ENCODE measurements around the gene TWF1.

Gene TWF1

GRCh38 chr12:43805860-43806736 lies at the start of gene TWF1:
Gene TWF1, minus strand, starts transcription at chr12:43806317. Its CDS starts 72 bp downstream, at chr12:43806245.
- peak; percentile 96 for DNase-seq (ENCODE audit: low read depth, low spot score)

- no peak for DNase-seq (ENCODE audit: low read depth, low spot score)
Measured at GRCh38 chr12:43852744-43853143, 46.6 kb upstream of the TWF1 start.

GRCh38 chr12:43848786-43849185 lies 42.7 kb upstream of the TWF1 start:
- DNase-seq (ENCODE audit: low read depth, low spot score), result no peak

GRCh38 chr12:43848226-43848507 lies 42.0 kb upstream of the TWF1 start:
- no peak for DNase-seq (ENCODE audit: low read depth, low spot score)

GRCh38 chr12:43847425-43848225 lies 41.5 kb upstream of the TWF1 start:
- DNase-seq (ENCODE audit: low read depth, low spot score), result peak; percentile 80

GRCh38 chr12:43842259-43842658 lies 36.1 kb upstream of the TWF1 start:
- DNase-seq (ENCODE audit: low read depth, low spot score), result peak; percentile 16

- no peak for DNase-seq (ENCODE audit: low read depth, low spot score)
Measured at GRCh38 chr12:43841253-43841652, 35.1 kb upstream of the TWF1 start.

- DNase-seq (ENCODE audit: low read depth, low spot score), result no peak
Measured at GRCh38 chr12:43840338-43840737, 34.2 kb upstream of the TWF1 start.

GRCh38 chr12:43836475-43836989 lies 30.4 kb upstream of the TWF1 start:
- DNase-seq (ENCODE audit: low read depth, low spot score), result peak; percentile 32

GRCh38 chr12:43835656-43836474 lies 29.7 kb upstream of the TWF1 start, which contains the start of gene TMEM117:
Gene TMEM117, plus strand, starts transcription at chr12:43836081.
- peak; percentile 78 for DNase-seq (ENCODE audit: low read depth, low spot score)

- DNase-seq (ENCODE audit: low read depth, low spot score), result no peak
Measured at GRCh38 chr12:43835264-43835655, 29.1 kb upstream of the TWF1 start.

- DNase-seq (ENCODE audit: low read depth, low spot score), result no peak
Measured at GRCh38 chr12:43832463-43833168, 26.5 kb upstream of the TWF1 start.

GRCh38 chr12:43827093-43827492 lies 21.0 kb upstream of the TWF1 start:
- no peak for DNase-seq (ENCODE audit: low read depth, low spot score)

- DNase-seq (ENCODE audit: low read depth, low spot score), result peak; percentile 27
Measured at GRCh38 chr12:43826681-43827080, 20.6 kb upstream of the TWF1 start.

GRCh38 chr12:43824207-43824775 lies 18.2 kb upstream of the TWF1 start:
- no peak for DNase-seq (ENCODE audit: low read depth, low spot score)

GRCh38 chr12:43816168-43816567 lies 10.1 kb upstream of the TWF1 start:
- no peak for DNase-seq (ENCODE audit: low read depth, low spot score)

- DNase-seq (ENCODE audit: low read depth, low spot score), result no peak
Measured at GRCh38 chr12:43815416-43815815, 9.3 kb upstream of the TWF1 start.

GRCh38 chr12:43812926-43813325 lies 6.8 kb upstream of the TWF1 start:
- no peak for DNase-seq (ENCODE audit: low read depth, low spot score)

- no peak for DNase-seq (ENCODE audit: low read depth, low spot score)
Measured at GRCh38 chr12:43812057-43812456, 5.9 kb upstream of the TWF1 start.

- DNase-seq (ENCODE audit: low read depth, low spot score), result no peak
Measured at GRCh38 chr12:43807386-43807785, 1.3 kb upstream of the TWF1 start.

- no peak for DNase-seq (ENCODE audit: low read depth, low spot score)
Measured at GRCh38 chr12:43806737-43807072, 588 bp upstream of the TWF1 start.

Data from astrocyte of the hippocampus (primary cell).